ENCODE data around the gene KCNK2.

Gene KCNK2

DNA sequence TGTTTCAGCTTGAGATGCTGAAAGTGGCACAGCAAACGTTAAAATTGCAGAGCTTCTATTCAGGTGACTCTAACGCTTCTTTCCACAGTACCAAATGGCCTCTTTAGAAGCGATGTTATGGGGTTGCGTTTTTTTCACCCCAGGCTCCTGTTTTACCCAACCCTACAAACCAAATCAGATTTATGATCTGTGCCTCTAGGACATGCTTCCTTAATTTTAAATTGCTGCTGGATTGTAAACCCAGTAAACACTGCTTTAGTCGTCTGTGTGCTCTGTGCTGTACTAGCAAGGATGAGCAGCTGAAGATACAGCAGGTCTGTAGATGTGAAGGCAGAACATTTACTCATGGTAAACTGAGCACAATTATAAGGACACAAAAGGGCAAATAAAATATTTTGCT, 13.0 kb downstream of the KCNK2 start:
- DNase-seq = no peak

DNA sequence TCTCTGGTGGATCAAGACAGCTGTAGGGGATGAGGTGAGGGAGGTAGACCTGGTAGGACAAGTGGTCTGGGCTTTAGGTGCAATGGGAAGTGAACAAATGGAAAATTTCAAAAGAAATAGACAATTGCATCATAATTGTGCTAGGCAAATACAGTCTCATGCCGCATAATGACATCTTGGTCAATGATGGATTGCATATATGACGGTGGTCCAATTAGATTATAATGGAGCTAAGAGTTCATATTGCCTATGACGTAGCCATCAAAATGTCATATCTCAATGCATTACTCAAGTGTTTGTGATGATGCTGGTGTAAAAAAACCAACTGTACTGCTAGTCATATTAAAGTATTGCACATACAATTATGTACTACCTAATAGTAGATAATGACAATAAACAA, 19.0 kb downstream of the KCNK2 start:
- no peak for DNase-seq

DNA sequence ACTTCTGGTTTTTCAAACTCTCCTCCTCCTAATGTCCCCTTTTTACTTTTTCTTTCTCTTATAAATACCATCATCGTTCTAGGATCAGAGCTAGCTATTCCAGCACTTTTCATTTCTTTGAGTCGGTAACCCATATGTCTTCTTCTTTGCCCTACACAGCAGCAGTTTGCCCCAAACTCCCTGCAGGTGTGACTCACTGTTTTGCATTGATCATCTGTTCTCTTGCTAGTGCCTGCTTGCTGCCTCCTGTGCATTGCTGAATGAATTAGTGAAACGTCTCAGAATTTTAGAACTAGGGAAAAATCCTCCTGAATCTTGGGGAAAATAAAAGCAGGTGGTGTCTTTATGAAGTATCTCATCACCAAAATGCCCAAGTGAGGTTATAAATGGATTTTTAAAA, 21.7 kb downstream of the KCNK2 start:
- DNase-seq = no peak

DNA sequence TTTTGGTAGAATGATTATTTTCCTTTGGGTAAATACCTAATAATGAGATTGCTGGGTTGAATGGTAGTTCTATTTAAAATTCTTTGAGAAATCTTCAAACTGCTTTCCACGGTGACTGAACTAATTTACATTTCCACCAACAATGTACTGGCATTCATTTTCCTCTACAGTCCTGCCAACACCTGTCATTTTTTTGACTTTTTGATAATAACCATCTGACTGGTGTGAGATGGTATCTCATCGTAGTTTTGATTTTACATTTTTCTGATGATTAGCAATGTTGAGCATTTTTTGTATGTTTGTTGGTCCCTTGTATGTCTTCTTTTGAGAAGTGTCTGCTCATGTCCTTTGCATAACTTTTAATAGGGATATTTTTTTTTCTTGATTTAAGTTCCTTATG, 23.5 kb downstream of the KCNK2 start:
- DNase-seq = no peak

DNA sequence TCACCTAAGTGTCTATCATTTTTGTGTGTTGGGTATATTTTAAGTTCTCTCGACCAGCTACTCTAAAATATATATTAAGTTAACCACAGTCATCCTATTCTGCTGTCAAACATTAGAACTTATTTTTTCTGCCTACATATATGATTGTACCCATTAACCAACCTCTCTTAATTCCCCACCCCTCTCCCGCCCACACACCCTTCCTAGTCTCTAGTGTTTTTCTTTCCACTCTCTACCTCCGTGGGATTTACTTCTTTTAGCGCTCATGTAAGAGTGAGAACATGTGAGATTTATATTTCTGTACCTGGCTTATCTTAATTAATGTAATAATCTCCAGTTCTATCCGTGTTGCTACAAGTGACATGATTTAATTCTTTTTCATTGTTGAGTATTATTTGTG, 26.6 kb downstream of the KCNK2 start:
- no peak for DNase-seq

DNA sequence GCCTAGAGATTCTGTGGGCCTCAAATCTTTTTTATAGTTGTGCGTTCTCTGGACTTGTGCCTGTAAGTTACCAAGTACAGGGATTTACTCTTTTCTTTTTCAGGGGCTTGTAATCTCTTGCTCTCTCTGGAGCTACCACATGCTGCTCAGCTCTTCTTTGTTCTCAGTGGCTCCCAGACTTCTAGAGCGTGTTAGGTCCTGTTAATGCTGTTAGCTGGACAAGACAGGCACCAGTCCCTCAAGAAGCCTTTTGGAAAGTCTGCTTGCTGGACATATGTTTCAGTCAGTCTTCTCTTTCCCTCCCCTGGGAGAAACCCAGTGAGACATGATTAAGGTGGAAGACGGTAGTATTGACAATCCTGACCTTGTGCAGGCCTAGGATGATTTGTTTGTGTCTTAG, 29.4 kb downstream of the KCNK2 start:
- DNase-seq = no peak

DNA sequence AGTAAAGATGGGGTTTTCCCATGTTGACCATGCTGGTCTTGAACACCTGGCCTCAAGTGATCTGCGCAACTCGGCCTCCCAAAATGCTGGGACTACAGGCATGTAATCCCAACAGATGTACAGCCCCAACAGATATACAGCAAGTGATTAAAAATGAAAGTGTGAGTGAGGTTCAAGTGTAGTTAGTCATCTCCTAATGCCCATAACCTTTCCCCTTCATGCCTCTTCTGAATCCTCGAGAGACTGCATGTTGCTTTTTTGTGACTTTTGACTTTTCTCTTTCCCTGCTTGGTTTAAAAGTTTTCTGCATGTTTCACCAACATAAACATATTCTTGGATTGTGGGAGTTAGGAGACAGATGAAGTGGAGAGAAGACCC, 31.2 kb downstream of the KCNK2 start:
- DNase-seq = no peak

DNA sequence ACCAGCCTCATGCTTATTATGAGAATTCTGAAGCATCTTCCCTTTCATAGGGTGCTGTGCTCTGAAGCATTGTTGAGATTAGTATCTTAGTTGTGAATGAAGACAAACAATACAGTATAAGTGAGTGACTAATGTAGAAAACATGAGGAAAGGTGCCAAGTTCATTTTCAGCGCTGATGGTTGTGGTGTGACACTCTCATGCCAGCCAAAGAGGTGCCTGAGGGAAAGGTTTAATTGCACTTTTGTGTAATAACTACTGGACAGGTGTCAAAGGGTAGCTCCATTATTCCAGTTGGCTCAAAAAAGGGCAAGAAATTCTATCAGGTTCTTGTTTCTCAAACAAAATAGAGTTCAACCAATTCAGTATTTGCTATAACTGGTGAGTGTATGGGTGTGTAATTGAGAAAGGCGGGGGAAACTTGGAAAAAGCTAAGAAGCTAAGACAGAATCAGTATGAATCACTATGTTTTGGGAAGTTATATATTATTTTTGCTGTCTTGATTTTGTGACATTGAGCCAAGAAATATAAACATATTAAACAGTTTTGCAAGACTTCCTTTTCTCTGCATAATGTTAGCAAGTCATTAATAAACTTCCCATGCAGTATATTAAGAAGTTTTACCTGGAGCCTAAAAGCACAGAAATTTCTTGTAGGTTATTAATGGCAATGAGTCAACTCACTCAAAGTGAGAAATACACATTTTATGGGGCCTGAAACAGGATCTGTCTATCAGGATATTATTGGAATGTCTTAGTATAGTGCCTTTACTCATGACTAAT, 31.8 kb downstream of the KCNK2 start:
- DNase-seq = no peak

DNA sequence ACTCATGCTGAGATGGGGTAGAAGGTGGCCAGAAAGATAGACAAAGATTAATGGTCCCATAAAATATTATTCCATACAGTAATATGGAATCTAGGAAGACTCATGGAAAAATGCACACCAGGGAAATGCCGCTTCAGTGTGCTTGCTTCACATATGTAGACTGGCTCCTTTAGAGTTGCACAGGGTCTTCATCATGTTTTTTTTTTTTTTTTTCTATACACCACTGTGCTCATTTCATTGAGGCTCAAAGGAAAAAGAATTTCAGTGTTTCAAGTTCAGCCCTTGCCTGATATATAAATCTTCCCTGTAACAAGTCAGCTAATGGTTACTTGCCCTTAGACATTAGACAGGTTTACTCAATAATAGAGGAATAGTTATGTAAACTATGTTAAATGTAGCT, 33.2 kb downstream of the KCNK2 start:
- DNase-seq = no peak

DNA sequence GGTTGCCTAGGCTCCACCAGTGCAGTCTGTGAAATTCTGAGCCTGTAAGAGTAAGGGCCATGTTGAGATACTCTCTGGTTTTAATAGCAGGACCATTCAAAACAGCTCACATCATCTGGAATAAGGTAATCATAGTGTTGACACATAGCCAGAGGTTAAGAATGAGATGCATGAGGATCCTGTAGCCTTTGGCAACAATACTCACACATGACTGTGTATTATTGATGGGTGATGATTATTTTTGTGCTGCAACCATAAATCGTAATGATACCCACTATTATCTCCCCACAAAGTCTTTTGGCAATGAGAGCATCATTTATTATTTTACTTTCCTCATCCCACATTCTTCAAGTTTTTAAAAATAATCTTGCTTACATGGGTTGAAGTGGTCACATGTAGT, 35.5 kb downstream of the KCNK2 start:
- DNase-seq = no peak

DNA sequence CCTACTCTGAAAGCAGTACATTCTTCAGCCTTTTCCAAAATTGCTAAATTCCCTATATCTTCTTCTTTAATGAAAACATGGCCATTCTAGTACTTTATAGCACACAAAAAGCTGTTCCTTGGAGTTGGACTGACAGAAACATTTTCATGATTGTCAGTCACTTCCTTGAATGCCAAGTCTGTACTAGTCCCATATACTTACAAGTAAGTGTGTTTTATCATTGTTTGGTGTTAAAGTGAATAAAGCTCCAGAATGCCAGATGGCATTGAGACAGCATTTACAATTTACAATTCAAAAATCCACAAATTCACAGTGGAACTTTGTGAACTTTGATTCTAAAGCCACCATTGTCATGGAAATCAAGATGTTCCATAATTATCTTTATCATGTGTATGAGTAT, 36.5 kb downstream of the KCNK2 start:
- no peak for DNase-seq

DNA sequence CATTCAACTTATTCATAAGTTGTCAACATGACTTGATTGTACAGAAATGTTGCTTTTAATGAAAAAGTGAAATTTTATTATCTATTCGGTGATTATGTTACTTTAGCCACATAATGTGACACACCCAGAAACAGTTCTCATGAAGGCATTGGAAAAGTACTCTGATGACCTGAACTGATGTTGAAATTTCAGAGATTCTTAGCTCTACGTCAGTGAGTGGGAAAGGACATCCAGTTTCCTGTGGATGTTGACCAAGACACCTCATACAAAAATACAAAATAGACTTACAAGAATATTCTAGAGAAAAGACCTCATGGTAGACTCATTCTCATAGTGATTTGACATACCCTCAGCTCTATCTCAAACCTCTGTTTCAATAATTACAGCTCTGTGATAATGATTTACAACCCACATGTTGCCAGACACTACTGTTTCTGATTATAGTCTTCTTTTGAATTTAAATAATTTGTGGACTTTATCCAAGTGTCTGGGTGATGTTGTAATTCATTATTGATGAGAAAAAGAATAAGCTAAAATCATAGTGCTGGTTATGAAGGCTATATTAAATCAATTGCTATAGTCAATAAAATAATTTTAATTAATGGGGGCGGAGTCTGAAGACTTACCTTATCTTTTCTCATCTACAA, 37.3 kb downstream of the KCNK2 start:
- DNase-seq = no peak

DNA sequence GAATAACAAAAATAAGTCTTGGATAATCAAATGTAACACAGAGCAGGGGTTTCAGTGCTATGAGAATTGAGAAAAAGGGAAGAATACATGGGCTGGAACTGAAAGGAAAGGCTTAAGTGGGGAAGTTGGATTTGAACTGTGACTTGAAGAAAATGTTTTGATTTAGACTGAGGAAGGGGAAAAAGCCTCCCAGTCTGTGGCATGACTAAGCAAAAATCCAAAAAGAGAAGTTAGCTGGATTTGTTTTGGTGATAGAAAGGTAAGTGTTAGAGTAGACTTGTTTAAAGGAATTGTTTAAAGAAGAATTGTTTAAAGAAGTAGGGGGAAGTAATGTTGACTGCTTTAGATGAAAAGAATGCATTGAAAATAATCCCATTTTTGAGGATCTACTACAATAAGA, 46.0 kb downstream of the KCNK2 start:
- DNase-seq = no peak

DNA sequence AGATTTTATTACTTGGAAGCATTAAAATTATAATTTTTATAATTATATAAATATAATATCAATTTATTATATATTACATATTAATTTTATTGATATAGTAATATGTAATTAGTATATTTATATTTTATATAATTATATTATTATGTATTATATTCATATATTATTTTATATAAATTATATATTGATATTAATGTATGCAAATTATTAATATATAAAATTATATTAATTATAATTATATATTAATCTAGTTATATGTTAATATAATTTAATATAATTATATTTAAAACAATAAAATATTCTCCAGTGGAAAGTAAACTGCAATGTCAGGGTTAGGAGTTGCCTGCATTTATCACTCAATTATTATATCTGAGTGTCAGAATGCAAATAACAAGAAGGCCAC, 48.8 kb downstream of the KCNK2 start:
- no peak for DNase-seq

DNA sequence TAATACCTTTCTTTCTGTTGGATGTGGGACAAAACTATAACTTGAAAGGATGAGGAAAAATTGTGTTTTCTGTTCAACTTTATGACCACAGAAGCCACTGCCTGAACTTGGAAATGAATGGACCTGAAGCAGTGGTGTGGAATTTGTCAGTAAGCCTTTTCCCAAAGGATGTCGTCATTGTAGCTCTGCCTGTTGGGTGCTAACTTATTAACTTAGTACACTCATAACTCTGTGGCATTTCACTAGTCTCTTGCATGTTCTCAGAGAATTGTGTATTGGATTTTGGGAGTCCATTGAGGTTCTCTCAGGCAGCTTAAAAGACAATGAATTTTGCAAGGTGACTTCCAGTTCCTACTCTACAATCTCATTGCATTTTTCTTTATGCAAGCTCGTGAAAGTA, 49.6 kb downstream of the KCNK2 start:
- DNase-seq = no peak

DNA sequence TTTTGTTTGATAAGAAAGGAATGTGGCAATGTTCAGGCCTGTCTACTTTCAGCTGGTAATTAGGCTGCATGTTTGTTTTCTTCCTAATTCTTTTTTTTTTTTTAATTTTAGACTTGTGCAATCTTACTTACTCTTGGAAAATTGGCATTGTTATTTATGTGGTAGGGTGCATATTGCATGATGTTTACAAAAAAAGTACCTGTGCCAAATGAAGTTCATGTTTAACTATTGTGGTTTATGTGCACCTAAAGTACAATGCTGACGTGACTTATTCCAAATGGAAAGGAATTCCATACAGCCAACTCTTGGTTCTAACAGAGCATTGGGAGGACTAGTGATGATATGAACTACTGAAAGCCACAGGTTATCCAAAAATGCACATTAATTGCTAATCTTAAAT, 51.0 kb downstream of the KCNK2 start:
- DNase-seq = no peak

DNA sequence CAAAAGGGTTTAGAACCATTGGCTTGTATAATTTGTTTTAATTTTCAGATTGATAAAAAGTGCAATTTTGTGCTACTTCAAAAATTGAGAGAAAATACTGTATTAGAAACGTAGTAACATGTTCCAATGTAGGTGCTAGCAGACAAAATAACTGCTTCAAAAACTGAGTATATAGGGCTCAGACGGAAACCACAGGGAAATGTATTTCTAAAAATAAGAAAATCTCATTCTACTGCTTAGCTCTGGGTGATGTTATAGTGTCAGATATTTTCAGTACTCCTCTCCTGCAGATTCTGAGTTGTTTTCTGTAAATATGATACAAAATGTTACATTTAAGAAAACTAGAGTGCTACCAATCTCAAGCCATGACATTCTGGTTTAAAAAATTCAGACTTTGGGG, 55.4 kb downstream of the KCNK2 start:
- no peak for DNase-seq

DNA sequence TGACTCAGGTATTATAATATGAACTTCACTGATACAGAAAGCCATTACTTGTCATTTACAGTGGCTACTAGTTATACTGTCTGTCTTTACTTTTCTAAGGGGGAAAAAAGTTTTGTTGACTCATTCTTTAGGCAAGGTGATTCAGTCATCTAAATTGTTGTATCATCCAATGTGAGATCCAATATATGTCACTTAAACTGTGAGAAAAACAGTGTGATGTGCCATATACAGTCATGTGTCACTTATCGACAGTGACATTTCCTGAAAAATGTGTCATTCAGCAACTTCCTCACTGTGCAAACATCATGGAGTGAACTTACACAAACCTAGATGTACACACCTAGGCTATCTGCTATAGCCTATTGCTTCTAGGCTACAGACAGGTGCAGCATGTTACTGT, 57.6 kb downstream of the KCNK2 start:
- no peak for DNase-seq

DNA sequence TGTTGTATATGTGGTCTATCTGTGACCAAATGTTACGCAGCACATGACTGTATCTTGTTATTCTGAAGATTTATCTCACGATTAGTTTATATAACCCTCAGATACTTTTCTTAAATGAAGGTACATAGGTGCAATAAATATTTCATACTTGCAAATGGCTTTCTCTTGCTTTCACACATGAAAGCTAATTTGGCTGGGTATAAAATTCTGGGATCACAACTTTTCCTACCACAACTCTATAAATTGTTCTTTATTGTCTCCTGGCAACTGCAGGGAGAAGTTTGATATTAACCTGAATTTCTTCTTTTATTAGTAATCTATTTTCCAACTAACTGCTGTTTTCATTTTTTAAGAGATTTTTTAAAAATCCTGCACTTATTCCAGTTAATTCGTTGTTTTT, 58.9 kb downstream of the KCNK2 start:
- no peak for DNase-seq

DNA sequence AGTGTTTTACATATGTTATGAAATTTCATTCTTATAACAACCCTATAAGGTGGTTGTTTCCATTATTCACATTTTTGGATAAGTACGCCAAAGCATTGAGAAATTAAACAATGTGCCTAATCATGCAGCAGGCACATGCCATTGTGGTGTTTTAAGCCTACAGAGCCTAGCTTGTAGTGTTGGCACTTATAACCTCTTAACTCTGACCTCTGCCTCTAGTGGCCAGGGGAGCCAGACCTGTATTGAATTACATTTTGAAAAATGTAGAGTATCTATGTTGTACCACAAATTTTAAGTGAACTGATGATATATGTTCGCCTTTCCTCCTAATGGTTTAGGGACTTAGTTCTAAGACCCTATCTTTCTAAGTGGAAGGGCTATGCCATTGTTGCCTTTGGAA, 61.0 kb downstream of the KCNK2 start:
- DNase-seq = no peak

DNA sequence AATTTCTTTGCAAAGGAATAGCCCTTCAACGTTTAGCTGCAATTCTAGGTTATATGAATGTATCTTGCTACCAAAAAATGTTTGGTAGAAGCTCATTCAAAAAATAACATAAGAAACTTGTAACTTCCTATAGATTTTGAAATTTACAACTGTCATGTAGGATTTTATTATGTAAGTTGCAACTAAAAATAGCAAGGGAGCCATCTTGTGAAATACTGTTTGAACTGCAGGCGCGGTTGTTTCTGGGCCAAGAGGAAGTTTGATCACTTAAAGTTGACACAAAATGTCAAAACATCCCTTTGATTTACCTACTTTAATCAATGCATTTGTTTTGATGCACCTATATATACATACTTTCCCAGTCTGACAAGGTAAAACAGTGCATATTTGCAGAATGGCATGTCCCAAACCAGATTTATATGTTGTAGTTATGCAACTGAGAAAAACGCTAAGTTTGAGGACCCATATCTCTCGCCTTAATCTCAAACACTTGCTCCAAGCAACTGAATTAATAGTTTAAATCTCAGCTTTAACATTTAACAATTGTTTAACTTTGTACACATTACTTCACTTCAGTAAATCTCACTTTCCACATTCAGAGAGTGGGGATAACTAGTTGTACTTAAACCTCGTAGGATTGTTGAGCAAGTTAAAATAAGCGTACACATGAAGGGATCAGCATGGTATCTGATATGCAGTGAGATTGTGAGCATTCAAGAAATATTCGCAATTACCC, 63.9 kb downstream of the KCNK2 start:
- no peak for DNase-seq

DNA sequence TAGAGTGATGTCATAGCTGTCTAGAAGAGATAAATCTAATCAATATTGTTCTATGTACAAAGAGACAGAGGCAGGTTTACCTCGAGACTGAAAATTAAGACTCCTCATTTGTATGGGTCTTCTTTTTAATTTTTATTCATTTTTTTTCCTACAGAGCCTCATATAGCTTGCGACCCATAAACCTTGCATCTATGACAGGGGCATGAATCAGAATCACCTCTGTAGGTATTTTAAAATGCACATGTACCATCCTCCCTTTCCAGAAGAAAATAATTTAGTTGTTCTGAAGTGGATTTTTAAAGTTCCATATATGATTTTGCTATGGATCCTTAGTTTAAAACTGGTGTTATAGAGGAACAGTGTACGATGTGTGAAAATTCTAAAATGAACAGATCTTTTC, 64.5 kb downstream of the KCNK2 start:
- no peak for DNase-seq

DNA sequence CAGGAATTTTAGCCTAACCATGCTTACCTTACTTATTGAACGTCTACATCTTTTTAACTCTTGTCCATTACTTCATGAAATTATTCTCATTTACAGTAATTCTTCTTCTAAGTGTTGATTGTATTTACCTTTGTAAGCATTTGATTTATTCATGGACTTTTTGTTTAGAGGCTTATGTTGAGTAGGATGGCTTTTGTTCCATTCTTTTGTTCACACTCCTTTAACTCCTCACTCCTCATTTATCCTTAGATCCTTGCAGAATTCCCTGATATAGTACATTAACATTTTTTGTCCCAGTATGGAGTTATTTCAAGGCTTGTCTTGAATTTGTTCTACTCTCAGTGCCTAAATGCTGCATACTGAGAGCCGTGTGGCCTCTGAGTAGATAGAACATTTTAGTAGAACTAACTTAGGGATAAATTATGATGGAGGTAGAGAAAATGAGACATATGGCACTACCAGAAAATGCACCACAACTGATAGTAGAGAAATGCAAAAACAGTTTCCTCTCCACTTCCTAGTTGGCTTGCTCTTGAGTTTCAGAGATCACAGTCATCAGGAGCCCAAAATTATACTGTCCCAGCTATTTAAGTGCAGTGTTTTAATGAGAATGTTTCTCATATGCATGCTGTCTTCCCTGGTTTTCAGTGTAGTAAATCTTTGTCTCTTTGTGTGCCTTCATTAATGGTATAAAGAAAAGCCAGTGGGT, 69.5 kb downstream of the KCNK2 start:
- no peak for DNase-seq

DNA sequence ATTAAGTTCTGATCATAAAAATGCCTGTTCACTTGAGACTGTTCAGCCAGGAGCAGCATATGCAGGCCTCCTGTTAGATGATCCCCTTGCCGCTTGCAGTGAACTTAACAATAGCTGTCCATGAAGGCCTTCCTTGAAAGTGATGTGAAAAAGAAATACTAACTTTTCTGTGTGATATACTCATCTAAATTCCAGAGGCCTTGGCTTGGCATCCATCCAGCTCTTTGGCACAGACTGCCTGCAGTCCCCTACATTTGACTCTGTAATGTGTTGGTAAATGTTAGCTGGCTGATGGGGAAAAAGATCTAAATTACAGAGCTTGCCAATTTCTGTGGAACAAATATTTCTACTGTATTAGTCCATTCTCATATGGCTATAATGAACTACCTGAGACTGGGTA, 73.7 kb downstream of the KCNK2 start:
- DNase-seq = no peak

Measured in T-helper 1 cell (primary cell).